ENCODE data around the gene STXBP3.

GRCh38 chr1:108750476-108751181, 4.2 kb downstream of the STXBP3 start:
- no peak for TF ChIP-seq ZNF629 (CRISPR knock-in tag; conservative IDR thresholded peaks at IDR 0.05)
- TF ChIP-seq ZBTB20 (CRISPR knock-in tag; IDR thresholded peaks at IDR 0.05; ENCODE audit: borderline replicate concordance, low read depth) = no peak
- TF ChIP-seq KIAA2018 (CRISPR knock-in tag; IDR thresholded peaks at IDR 0.05; ENCODE audit: borderline replicate concordance) = no peak
- TF ChIP-seq THAP7 (CRISPR knock-in tag; IDR thresholded peaks at IDR 0.05) = no peak
